Osteoblast (primary cell): Measurements from ENCODE around the gene C9orf78. TPM values are rescaled to one million over a fixed set of nuclear protein-coding genes. Genes with fewer than 3 reads are reported as not detected.

Source experiments
- DNase-seq: peaks from one replicate; pipeline ENCODE4 v3.0.0; 2011; ENCODE audit warnings: low spot score, mixed read lengths; ENCODE audit not compliant: insufficient read length; ENCODE audit errors: missing footprints
- H2AFZ ChIP-seq: 2 replicates; pipeline ENCODE4 v1.6.0; 2011; ENCODE audit warnings: mild to moderate bottlenecking, low read length
- H3K27ac ChIP-seq: 2 replicates; pipeline ENCODE4 v1.5.1; 2011; ENCODE audit warnings: mild to moderate bottlenecking, low read depth, low read length, moderate library complexity
- H3K27me3 ChIP-seq: 2 replicates; pipeline ENCODE4 v1.6.0; 2012; ENCODE audit warnings: mild to moderate bottlenecking, control low read depth, inconsistent platforms, low read length, moderate library complexity; ENCODE audit not compliant: insufficient read depth
- H3K36me3 ChIP-seq: 2 replicates; pipeline ENCODE4 v1.5.1; 2011; ENCODE audit warnings: mild to moderate bottlenecking, low read length, control low read depth, moderate library complexity; ENCODE audit not compliant: insufficient read depth
- H3K4me1 ChIP-seq: 2 replicates; pipeline ENCODE4 v1.5.1; 2011; ENCODE audit warnings: mild to moderate bottlenecking, low read length, control low read depth, moderate library complexity; ENCODE audit not compliant: insufficient read depth
- H3K4me2 ChIP-seq: 2 replicates; pipeline ENCODE4 v1.6.0; 2011; ENCODE audit warnings: mild to moderate bottlenecking, low read length; ENCODE audit not compliant: insufficient read depth
- H3K4me3 ChIP-seq: fragments of 200-600 bp; sonication (generic); 3 replicates; pipeline ENCODE4 v1.5.1; 2012; ENCODE audit warnings: mild to moderate bottlenecking, low read length, inconsistent platforms; ENCODE audit not compliant: insufficient read depth
- H3K79me2 ChIP-seq: 2 replicates; pipeline ENCODE4 v1.6.0; 2012; ENCODE audit warnings: mild to moderate bottlenecking, low read length, control low read depth, inconsistent platforms; ENCODE audit not compliant: insufficient read depth
- H3K9me3 ChIP-seq: 2 replicates; pipeline ENCODE4 v1.5.1; 2011; ENCODE audit warnings: low read depth, low read length, control low read depth
- H4K20me1 ChIP-seq: 2 replicates; pipeline ENCODE4 v1.6.0; 2012; ENCODE audit warnings: mild to moderate bottlenecking, low read length, control low read depth; ENCODE audit not compliant: insufficient read depth
- total RNA-seq: library from RNA; depleted of rRNA; stranded (reverse); fragments of >200 nt; gene quantifications from 2 replicates; pipeline ENCODE4 v1.2.3, GENCODE V29; 2012
- TF ChIP-seq, protein P1 (sequence below): IDR thresholded peaks from 2 replicates; pipeline ENCODE4 v1.5.1; 2011; ENCODE audit warnings: mild to moderate bottlenecking, low read depth, low read length, moderate library complexity; ENCODE audit errors: extremely low read depth

The C9orf78 gene
- total RNA-seq, 1 donor, result 30.8 TPM

DNA sequence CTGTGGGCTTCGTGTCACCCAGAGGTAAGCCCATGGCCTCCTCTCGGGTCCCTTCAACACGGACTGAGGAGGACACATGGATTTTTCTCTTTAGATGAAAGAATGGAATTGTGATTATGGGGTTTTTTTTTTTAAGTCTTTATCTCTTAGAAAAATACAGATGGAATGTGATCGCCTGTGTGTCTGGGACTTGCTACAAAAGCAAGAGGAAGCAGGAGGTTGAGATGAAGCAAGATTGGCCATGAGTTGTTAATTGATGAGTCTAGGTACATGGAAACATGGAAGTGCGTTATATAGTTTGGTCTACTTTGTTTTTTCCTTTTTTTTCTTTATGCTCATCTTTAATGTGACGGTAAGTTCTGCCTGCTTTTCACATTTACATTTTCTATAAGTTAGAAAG, 14.8 kb upstream of the C9orf78 start:
- Histone ChIP-seq H4K20me1 (peaks cover 14% of the 10 kb centered on the region), H3K9me3 (no peaks in the 10 kb centered on the region), H3K79me2 (peaks cover 4% of the 10 kb centered on the region), H2AFZ (no peak overlapping the region), H3K36me3 (peaks cover 35% of the 10 kb centered on the region), H3K4me1 (peaks cover 20% of the 10 kb centered on the region), H3K4me2 (no peak overlapping the region), H3K27ac (no peak overlapping the region), H3K27me3 (no peaks in the 10 kb centered on the region), H3K4me3 (no peak overlapping the region)
- DNase-seq, result no peak
- TF ChIP-seq, protein P1, sequence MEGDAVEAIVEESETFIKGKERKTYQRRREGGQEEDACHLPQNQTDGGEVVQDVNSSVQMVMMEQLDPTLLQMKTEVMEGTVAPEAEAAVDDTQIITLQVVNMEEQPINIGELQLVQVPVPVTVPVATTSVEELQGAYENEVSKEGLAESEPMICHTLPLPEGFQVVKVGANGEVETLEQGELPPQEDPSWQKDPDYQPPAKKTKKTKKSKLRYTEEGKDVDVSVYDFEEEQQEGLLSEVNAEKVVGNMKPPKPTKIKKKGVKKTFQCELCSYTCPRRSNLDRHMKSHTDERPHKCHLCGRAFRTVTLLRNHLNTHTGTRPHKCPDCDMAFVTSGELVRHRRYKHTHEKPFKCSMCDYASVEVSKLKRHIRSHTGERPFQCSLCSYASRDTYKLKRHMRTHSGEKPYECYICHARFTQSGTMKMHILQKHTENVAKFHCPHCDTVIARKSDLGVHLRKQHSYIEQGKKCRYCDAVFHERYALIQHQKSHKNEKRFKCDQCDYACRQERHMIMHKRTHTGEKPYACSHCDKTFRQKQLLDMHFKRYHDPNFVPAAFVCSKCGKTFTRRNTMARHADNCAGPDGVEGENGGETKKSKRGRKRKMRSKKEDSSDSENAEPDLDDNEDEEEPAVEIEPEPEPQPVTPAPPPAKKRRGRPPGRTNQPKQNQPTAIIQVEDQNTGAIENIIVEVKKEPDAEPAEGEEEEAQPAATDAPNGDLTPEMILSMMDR, result no peak

DNA sequence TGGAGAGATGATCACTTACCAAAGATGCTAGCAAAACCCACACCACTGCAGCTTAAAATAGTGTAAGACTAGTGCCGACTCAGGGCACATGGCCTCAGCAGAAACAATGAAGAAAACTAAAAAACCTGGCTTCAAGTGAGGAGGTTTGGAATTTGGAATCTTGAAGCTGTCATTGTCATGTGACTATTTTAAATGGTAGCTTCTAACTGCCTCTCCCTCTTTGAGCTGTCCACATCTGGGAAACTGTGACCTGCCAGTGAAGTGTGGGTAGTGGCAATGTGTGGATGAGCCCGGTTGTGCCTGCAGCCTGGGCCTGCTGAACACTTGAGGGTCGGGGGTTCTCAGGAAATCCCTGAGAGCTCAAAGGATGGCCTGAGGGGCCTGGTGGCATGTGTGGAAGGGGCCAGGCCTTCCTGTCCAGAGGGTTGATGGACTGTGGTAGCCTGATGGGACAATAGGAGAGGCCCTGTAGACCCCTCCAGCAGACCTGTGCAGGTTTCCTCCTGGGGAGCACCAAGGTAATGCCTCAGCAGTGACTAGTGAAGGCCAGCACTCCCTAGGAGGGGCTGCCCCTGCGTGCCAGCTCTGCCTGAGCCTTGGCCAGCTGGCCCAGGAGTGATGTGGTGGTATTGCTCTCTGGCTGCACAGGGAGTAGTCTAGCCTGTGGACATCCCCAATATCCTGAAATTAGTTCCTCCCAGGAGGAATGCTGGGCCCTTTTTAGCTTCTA, 13.8 kb upstream of the C9orf78 start:
- Histone ChIP-seq H3K36me3 (peaks cover 25% of the 10 kb centered on the region), H3K27ac (no peak overlapping the region), H4K20me1 (peaks cover 14% of the 10 kb centered on the region), H3K4me3 (no peak overlapping the region), H3K9me3 (no peaks in the 10 kb centered on the region), H3K27me3 (no peaks in the 10 kb centered on the region), H3K79me2 (peaks cover 5% of the 10 kb centered on the region), H3K4me1 (peaks cover 20% of the 10 kb centered on the region), H3K4me2 (no peak overlapping the region), H2AFZ (no peak overlapping the region)
- TF ChIP-seq, protein P1, result no peak
- no peak for DNase-seq

DNA sequence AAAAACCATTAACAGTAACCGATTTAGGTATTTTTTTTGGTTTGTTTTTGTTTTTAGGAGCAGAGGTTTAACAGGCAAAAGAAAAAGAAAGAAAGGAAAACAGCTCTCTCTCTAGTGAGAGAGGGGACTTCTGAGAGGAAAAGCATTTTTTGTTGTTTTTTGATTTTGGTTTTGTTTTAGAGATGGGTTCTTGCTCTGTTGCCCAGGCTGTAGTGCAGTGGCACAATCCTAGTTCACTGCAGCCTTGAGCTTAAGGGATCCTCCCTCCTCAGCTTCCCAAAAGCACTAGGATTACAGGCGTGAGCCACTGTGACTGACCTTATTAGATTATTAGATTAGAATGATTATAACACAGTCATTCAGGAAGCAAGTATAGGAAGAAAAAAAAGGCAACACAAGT, 10.3 kb upstream of the C9orf78 start:
- Histone ChIP-seq H2AFZ (no peak overlapping the region), H3K9me3 (no peaks in the 10 kb centered on the region), H4K20me1 (peaks cover 15% of the 10 kb centered on the region), H3K27ac (no peak overlapping the region), H3K4me2 (no peak overlapping the region), H3K79me2 (peaks cover 27% of the 10 kb centered on the region), H3K4me1 (peaks cover 9% of the 10 kb centered on the region), H3K27me3 (no peaks in the 10 kb centered on the region), H3K36me3 (peaks cover 12% of the 10 kb centered on the region), H3K4me3 (no peak overlapping the region)
- DNase-seq, result no peak
- TF ChIP-seq, protein P1, result no peak

DNA sequence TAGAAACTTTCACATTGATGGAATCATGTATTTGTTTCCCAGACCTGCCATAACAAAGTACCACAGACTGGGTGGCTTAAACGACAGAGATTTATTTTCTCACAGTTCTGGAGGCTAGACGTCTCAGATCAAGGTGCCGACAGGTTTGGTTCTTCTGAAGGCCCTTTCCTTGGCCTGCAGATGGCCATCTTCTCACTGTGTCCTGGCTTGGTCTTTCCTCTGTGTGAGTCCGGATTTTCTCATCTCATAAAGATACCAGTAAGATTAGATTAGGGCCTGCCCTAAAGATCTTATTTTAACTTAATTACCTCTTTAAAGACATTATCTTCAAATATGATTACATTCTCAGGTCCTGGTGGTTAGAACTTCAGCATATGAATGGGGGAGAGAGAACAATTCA, 6.0 kb upstream of the C9orf78 start:
- Histone ChIP-seq H2AFZ (no peak overlapping the region), H3K4me3 (no peak overlapping the region), H3K4me1 (peaks cover 26% of the 10 kb centered on the region), H3K27me3 (no peaks in the 10 kb centered on the region), H3K36me3 (peaks cover 12% of the 10 kb centered on the region), H3K4me2 (no peak overlapping the region), H3K27ac (no peak overlapping the region), H3K79me2 (peaks cover 56% of the 10 kb centered on the region), H3K9me3 (no peaks in the 10 kb centered on the region), H4K20me1 (peaks cover 17% of the 10 kb centered on the region)
- no peak for DNase-seq
- TF ChIP-seq, protein P1, result no peak
